Tongue (tissue), 2 donors: ENCODE results near the gene PTPN4. TPM values are rescaled to one million over a fixed set of nuclear protein-coding genes. Genes with fewer than 3 reads are reported as not detected.

Experiments used
- DNase-seq: peaks from one replicate; pipeline ENCODE4 v3.0.0-alpha.2; 2015
- total RNA-seq: library from RNA; depleted of rRNA; stranded (reverse); fragments of >200 nt; gene quantifications from one replicate; pipeline ENCODE4 v1.2.3, GENCODE V29; 2014

Gene PTPN4, protein sequence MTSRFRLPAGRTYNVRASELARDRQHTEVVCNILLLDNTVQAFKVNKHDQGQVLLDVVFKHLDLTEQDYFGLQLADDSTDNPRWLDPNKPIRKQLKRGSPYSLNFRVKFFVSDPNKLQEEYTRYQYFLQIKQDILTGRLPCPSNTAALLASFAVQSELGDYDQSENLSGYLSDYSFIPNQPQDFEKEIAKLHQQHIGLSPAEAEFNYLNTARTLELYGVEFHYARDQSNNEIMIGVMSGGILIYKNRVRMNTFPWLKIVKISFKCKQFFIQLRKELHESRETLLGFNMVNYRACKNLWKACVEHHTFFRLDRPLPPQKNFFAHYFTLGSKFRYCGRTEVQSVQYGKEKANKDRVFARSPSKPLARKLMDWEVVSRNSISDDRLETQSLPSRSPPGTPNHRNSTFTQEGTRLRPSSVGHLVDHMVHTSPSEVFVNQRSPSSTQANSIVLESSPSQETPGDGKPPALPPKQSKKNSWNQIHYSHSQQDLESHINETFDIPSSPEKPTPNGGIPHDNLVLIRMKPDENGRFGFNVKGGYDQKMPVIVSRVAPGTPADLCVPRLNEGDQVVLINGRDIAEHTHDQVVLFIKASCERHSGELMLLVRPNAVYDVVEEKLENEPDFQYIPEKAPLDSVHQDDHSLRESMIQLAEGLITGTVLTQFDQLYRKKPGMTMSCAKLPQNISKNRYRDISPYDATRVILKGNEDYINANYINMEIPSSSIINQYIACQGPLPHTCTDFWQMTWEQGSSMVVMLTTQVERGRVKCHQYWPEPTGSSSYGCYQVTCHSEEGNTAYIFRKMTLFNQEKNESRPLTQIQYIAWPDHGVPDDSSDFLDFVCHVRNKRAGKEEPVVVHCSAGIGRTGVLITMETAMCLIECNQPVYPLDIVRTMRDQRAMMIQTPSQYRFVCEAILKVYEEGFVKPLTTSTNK
- 55.8 TPM for total RNA-seq

DNA sequence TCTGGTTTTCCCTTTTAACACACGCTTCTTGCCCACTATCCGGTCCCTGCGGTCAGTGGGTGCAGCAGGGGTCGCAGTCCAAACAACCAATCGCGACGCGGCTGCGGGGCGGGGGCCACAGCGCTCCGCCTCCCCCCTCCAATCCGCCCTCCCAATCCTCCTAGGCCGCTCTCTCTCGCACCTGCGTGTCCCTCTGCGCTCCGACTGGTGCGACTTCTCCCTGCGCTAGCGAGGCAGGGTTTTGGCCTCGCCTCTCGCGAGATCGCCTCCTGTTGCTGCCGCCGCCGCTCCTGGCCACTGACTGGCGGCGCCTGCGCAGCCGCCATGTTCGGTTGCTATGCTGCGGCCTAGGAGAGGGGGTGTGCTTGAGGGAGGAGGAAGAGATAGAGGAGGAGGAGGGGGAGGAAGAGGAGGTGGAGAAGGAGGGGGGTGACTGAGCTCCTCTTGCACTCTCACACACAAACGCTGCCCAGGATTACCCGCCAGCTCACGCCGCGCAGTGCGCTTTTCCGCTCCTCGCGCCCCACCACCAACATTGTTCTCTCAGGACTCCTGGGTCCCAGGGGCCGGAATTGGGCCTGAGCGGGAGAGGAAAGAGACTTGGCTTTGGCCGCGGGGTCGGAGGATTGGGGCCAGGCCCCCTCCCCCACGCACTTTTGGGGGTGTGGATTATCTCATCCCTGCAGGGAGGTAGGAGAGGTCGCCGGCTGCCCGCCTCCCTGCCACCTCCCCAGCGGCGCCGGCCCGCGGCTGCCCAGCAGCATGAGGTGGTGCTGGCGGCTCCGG, at the start of gene PTPN4:
Gene PTPN4, plus strand, starts transcription at position 472 of the 786 bp plus-strand sequence. CDS start 49,932 bp downstream, outside the sequence.
- DNase-seq: peak; percentile 99

DNA sequence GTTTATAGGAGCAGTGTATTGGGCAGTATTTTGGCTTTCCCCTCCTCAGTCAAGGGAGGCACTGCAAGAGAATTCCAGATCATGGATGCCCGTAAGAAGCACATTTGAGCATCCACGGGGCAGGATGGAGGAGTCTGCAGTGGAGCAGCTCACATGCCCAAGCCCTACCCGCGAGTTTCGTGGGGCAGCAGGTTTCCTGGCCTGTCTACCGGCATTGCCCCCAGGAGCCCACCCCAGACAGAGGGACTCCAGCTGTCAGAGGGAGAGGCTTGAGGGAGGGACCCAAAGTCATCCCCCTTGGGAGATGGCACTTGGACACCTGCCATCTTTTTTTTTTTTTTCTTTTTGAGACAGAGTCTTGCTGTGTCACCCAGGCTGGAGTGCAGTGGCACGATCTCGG, 49.4 kb upstream of the PTPN4 start:
- no peak for DNase-seq

DNA sequence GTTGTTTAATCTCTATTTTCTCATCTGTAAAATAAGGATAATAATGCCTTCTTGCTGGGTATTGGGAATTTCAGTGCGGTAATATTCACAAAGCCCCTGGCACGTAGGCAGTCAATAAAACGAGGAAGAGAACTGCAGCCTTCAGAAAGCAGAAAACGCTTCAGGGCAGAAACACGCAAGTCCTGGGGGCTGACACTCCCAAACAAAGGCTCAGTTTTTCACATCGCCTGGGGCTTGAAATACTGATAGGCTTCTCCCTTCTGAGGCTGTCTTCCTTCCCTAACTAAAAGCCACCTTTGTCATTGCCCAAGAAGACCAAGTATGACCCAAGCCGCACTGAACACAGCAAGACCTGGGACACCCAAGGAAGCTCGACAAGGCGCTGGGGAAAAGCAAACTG, 48.4 kb upstream of the PTPN4 start:
- no peak for DNase-seq

DNA sequence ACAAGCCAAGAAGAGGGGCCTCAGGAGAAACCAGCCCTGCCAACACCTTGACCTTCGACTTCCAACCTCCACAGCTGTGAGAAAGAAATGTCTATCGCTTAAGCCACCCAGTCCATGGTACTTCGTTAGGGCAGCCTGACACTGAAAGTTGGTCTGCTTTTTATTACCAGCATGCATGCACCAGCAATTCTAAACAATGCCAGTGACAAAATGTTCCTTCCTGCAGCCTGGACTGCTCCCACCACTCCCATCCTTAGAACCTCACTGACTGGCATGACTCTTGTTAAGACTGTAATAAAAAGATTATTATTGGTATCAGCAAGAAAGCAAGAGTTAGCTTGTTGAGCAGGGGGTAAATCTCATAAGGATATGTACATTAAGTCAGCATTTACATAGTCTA, 47.2 kb upstream of the PTPN4 start:
- no peak for DNase-seq

DNA sequence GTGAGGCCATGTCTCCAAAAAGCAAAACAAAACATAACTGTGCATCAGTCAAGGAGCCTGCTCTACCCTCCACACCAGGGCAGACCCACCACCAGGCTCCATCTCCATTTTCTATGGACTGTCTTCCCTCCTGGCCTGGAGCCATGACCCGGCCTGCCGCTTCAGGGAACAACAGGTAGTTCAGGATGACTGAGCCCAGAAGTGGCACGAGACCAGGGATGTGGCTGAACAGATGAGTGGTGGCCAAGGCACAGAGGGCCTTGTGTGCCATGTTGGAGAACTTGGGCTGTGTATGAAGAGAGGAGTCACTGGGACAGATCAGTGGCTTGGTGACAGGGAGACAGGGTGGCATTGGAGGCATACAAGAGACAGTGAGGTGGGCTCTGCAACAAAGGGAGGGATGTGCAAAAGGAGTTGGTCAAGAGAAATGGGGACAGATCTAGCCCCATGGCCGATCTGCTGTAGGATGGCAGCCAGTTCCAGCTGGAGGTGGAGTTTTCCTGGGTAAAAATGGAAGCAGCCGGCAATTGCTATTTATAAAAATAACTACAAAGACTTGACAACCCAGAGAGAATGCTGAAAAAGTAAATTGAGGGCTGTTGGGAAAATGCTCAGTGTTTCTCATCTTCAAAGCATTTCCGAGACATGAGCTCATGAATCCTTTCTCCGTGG, 45.8 kb upstream of the PTPN4 start:
- no peak for DNase-seq

DNA sequence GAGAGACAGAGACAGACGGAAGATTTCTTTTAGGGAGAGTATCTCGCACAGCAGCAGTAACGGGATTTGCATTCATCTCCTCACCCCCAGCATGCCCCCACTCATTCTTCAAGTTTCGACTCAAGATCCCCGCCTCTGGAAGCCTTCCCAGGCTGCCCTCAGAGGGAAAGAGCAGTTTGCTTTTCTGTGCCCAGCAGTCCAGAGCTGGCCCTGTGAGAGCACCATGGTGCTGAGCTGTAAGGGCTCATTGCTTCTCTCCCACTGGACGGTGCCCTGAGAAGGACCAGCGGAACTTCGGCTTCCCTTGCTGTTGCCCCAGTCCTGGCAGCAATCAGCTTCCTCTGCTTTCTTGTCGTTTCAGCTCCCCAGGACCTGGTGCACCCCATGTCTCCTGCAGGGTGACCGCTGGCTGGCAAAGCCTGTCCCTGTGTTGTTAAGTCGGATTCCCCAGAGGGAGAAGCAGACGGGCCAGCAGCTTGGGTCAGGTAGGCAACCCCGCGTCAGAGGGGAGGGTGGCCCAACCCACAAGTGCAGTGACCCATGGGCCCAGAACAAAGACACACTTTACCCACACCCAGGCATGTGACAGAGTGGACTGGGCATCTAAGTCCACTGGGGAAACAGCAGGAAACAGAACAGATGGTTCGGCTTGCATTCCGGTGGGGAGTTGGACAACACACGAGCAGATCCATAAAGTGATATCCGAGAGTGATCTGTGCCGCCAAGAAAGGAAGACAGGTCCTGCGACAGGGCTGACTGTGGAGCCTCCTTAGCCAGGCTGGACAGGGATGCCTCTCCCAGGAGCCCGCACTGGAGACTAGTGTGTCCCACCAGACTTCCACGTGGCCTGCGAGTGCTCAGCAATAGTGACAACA, 44.1 kb upstream of the PTPN4 start:
- DNase-seq: no peak

DNA sequence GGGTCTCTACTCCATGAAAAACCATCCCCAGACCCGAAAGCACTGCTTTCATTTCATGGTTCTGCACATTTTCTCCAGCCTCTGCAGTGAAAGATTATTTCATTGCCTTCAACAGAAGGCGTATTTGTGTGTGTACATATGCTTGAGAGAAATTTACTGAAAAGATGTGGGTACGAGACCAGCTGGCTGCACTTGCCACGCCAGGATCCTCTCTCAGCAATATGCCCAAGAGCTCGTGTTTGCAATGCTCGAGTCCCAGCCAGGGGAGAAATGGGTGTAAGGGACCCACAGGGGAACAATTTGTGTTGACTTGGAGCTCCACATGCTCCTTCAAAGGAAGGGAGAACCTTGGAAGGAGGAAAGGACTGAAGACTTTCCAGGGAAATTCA, 43.4 kb upstream of the PTPN4 start:
- no peak for DNase-seq

DNA sequence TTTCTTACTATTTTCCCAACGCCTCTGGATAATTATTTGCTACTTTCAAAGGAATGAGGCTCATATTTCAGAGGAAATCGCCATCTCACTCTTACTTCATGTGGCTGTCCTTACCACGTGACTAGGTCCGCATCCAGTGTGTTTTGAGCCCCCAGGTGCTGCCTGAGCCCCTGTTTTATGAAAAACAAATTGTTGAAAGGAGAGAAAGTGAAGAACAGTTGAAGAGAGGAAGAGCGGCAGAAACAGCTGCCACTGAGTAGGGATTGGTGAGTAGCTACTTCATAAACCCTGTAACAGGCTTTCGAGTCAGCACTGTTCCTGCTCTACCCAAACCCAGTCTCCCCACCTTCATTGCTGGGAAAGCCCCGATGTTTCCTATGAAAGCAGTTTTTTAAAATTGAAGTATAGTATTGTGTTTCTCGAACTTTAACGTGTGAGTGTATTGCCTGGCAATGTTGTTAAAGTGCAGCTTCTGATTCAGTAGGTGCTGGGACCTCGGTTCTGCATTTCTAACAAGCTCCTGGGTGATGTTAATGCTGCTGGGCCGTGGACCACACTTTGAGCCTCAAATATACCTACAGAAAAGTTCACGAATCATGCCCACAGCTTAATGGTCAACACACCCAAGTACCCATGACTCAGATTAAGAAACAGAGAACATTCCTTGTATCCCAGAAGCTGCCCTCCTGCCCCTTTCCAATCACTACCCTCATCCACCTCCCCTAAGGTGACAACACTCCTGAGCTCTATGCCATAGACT, 41.0 kb upstream of the PTPN4 start:
- DNase-seq: no peak

DNA sequence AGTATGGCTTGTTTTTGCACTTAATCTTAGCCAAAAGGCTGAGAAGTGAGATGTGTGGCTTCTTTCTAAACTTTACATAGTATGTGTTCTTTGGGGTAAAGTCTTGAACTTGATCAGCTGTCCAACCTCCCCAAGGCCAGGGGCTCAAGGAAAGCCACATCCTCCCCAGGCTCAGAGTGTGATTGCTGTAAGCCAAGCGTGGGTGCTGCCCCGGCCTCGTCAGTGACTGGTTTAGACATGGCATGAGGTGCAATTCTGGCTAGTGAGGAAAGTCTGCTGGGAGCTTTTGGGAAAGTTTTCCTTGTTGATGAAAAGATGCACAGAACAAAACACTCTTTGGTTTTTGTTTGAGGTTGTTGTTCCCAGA, 40.5 kb upstream of the PTPN4 start:
- no peak for DNase-seq

DNA sequence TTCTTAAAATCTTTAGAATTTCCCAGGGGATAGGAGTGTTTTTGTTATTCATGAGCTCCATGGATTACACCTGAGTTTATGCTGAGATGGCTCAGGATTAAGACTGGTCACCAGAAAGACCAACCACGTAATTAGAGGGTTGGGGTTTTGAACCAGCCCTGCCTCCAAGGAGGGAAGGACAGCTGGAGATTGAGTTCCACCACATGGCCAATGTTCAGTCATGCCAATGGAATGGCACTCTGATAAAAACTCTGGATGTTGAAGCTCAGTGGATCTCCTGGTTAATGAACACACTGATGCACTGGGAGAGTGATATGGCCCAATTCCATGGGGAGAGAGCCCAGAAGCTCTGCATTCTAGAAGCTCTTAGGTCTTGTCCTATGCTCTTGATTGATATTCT, 38.7 kb upstream of the PTPN4 start:
- no peak for DNase-seq

DNA sequence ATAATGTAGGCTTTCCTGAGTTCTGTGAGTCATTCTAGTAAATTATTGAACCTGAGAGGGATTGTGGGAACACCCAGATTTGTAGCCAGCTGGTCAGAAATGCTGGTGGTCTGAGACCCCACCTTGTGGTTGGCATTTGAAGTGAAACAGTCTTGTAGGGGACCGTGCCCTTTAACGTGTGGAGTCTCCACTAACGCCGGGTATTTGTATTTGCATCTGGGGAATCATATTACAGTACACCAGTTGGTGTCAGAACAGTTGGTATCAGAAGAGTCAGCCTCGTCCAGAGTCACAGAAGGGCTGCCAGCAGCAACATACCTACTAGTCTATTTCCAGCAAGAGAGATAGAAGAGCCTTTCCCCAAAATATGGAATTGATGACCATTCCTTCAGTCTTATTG, 38.3 kb upstream of the PTPN4 start:
- DNase-seq: peak; percentile 71

DNA sequence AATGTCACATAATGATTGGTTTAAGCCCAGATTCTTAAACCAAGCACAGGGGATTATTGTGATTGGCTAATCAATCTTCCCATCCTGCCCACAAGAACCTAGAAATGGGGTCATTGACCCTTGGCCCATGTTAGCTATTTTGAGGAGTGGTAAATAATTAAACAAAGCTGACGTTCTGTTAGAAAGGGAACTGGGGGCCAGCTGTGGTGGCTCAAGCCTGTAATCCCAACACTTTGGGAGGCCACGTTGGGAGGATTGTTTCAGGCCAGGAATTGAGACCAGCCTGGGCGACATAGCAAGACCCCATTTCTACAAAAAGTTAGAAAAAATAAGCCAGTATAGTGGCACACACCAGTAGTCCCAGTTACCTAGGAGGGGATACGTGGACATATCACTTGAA, 37.8 kb upstream of the PTPN4 start:
- DNase-seq: no peak

DNA sequence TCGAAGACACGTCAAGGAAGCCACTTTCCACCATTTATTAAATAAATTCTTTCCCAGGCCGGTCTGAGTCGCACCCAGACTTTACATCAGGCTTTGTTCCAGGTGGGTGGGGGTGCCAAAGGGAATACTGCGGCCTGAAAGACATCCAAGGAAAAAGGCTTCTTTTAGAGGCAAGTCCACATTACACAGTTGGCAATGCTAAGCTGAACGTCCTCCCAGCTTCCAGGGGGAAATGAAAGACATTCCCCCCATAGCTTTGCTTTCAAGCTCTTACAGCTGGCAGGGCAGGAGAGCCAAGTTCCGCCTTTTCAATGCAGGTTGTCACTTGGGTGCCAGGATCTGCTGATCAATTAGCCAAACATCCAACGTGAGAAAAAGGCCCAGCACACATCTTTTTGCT, 36.5 kb upstream of the PTPN4 start:
- no peak for DNase-seq

DNA sequence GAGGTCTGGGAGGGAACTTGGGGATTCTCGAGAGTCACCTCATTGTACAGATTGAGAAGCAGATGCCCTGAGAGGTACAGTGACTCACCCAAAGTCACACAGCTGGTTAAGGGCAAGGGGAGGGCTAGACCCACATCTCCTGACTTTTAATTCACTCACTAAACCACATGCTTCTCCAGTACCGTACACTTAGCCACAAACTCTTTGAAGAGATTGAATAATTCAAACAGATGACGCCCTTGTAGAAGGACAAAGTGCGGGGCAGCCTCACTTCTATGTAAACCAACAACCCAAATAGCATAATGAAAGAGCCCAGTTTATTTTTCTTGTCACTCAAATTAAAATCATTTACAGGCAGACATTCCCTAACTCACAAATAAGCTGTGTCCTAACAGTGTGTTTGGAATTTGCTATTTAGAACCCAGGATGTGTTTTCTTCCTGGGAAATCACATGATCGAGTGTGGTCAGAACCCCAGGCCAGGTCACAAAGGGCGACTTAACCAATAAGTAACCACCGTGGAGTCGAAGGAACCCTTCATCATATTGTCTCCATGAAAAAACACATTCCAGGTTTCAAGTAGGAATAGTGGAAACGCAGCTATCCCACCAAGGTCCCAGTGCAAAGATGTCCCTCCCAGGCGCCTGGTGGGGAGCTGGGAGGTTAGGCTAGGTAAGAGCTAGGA, 35.8 kb upstream of the PTPN4 start:
- no peak for DNase-seq

DNA sequence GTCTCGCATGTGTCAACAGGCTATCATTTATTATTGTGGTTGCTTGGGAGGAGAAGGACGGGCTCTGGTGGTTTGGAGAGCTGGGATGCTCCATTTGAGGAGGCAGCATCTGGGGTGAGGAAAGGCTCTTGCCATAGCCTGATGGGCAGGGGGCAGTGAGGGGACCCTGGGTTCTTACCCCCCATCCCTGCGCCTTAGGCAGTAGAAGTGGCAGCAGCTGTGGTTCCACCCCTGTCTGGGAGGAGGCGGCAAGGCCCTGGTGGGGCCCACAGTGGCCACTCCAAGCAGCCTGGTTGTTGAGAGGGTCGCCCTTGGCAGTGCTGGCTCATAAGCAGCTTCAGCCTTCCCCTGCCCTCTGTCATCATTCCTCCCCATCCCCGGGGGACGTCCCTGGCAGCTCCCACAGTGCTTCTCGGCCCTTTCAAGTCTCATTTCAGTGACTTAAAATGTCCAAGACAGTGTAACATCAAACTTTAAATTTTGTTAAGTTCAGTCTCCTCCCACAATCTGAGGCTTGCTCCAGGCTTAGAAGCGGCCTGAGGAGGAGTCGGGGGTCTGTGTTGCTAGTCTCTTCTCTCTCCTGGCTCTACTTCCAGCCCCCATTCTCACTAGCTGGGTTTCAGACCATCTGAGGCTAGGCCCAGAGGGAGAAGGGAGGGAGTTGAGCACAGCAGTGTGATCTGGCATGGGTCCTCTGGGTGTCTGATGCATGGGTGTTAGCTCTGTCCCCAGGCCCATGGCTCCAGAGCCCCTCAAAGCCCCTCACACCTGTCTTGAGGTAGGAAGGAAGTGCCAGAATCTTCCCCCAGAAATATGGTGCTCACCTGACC, 34.9 kb upstream of the PTPN4 start:
- no peak for DNase-seq

DNA sequence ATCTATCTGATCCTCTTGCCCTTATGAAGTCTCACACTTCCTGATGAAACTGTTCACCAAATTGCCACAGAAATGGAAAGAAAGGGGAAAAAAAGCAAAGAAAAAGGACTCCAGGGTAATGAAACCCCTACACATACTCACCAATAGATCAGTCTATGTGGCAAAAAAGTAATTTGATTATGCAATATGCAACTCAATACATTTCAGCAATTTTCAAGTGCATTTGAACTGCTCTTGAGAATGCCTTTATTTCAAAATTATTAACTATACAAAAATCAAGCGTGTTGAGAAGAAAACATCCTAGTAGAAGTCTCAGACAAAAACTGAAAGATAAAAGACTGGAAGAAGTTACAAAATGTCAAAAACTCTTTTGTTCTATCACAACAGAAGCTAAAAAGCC, 32.2 kb upstream of the PTPN4 start:
- DNase-seq: no peak

DNA sequence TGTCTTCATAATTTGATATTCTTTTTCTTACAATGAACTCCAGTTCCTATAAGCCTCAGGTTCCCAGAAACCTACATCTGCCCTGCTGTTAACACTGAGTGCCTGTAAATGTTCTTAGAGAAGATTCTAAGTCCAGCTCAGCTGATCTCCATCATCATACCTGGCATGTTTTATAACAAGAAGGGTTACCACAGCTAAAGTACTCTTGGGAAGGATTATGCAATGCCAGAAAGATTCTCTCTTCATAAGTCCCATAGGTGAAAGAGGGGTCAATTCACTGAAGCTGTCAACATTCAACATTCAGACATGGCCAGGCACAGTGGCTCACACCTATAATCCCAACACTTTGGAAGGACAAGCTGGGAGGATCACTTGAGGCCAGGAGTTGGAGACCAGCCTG, 31.3 kb upstream of the PTPN4 start:
- DNase-seq: no peak

DNA sequence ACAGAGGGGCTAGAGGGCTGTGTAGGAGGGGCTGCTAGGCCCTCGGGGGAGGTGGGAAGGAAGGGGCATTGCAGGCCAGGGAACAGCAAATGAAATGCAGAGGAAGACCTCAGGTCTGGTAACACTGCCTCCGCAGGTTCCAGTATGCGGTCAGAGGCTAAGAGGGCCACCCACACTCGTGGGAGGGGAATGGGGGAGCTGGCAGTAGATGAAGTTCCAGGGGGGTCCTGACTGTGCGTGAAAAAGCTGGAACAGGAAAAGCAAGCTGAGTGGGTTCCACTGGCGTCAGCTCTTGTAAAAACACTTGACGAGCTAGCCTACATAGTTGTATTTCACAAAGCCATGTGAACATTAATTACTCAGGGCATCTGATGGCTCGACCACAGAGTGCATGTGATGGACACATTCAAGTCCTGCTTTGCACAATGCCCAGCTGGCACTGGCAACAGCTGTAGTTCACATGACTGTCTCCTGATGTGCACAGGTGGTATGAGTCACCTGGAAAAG, 29.0 kb upstream of the PTPN4 start:
- DNase-seq: no peak

DNA sequence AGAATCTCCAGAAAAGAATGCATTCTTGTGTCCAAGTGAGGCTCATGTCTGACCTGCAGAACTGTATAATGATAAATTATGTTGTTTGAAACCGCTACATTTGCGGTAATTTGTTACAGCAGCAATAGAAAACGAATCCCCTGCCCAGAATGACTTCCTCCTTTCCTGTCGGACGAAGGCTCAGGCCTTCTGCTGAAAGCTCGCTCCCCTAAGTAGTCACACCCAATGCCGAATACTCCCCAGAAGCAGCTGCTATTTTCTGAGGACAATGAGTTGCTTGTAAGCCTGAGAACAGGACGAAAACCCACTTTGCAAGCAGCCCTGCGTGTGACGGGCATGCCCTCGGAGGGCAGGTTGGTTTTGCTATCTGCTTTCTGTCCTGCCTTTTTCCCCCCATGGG, 27.7 kb upstream of the PTPN4 start:
- peak; percentile 58 for DNase-seq
